GM18499 (cell line): Measurements from ENCODE around the gene PACSIN3.
"Not testable (repeated sequence)": the region's sequence is repeated elsewhere in the genome, so short reads cannot be mapped to it uniquely, and the experiment has no call there.

ENCODE experiments used
- ATAC-seq: cut with Tn5 transposase; IDR thresholded peaks from one replicate; pipeline ENCODE4 v1.9.1; 2021; ENCODE audit warnings: moderate number of reproducible peaks; ENCODE audit not compliant: insufficient read depth, unreplicated experiment

The PACSIN3 gene

DNA sequence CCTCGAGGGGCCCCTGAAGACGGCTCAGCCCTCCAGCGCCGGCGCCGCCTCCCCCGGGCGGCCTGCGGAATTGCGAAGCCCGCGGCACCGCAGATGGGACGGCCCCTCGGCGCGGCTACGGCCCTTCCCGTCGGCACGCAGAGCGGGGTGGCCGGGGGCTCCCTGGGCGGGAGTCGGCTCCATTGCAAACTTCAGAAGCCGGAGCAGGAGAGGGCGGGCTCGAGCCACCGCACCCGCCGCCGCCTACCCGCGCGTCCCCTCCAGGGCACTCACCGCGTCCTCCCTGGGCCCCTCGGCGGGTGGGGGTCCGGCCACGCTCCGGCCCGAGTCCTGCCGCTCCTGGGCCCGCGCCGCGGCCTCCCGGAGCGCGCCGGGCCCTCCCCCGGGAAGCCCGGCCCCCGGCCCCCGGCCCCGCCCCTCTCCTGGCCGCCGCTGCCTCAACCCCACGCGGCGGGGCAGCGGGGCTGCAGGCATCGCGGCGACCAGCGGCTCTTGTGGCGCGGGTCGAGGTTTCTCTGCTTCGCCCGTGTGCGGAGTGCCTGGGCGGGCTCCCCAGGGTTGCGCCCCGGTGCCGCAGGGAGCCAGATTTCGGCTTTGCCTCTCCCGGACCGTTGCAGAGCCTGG lies at the start of gene PACSIN3:
PACSIN3 (minus strand) TSS at position 359 of the 624 bp plus-strand sequence. CDS start 3,707 bp downstream, outside the sequence.
- no peak for ATAC-seq

DNA sequence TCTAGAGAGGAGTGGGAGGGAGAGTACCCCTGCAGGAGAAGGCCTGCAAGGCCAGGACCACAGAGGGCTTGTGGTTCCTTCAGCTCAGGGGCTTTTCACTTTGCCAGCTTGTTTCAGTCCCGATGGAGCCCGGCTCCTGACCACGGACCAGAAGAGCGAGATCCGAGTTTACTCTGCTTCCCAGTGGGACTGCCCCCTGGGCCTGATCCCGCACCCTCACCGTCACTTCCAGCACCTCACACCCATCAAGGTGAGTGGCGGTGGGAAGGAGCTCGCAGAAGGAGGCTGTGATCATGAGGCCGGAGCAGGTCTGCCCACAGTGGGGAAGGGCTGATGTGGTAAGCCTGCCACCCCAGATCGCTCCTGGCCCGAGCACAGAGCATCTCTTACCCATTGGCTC lies 48.9 kb upstream of the PACSIN3 start:
- ATAC-seq, result no peak

DNA sequence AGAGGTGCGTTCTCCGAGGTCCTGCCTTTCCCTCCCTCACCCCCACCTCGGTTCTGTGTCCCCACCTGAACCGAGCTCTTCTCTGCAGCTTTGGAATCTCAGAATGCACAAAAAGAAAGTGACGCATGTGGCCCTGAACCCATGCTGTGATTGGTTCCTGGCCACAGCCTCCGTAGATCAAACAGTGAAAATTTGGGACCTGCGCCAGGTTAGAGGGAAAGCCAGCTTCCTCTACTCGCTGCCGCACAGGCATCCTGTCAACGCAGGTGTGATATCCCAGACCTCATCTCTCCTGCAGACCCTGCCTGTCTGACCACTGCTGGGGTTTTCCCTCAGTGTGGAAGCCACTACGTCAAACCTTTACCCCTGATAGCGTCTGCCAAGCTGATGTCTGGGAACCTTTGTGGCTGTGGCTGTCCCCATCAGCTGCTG lies 48.5 kb upstream of the PACSIN3 start:
- ATAC-seq, result no peak

DNA sequence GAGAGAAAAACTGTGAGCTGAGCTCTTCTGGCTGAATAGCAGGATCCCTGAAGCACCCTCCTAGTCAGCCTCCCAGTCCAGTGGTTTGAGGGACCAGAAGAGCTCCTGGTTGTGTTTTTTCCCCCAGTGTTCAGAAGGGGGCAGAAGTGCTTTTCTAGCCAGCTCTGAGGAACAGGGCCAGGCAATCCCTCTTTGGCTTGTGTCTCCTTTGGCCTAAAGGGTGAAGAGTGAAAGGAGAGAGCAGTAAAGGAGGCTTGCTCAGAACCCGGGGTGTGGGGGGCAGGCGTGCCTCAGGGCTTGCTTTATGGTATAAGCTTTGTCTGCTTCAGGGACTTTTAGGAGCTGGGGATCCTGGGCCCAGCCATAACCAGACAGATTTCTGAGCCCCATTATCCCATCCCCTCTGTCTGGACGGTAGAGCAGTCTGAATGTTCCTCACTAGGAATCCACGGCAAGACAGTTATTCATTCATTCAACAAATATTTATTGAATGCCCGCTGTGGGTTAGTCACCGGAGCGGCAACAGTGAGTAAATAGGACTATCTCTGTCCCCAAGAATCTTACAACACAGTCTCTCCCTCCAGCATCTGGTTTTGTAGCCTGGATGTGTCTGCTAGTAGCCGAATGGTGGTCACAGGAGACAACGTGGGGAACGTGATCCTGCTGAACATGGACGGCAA lies 47.9 kb upstream of the PACSIN3 start:
- ATAC-seq, result no peak

DNA sequence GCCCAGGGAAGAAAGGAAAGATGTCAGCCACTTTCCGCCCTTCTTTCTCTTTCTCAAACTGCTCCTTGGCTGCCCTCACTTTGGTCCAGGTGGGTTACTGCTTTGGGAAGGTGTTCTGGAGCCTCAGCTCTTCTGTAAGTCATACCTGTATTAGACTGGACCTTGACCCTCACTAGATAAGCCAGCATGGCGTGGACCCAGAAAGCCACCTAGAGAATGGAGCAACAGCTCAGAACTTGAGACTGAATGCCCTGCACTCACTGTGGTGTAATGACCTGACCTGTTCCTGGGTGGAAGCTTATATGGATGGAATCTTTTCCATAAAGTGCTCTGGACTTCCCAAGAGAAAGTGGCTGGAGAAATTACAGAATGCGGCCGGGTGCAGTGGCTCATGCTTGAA lies 46.8 kb upstream of the PACSIN3 start:
- no peak for ATAC-seq

DNA sequence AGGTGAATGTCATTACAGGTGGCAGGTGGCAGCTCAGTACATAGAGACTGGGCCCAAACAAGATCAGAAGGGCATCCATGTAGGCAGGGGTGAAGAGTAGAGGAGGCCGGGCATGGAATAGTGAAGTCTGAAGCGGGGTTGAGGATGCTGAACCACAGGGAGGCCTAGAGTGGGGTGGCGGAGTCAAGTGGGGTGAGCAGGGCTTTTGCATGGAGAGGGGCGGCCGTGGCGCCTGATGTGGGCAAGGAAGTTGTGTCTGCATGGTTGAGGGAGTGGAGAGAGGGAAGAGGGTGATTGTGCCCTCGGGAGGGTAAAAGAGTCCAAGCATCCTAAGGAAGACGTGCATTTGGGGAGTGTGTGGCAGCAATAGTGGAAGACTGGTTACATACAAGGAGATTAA lies 42.9 kb upstream of the PACSIN3 start:
- no peak for ATAC-seq

DNA sequence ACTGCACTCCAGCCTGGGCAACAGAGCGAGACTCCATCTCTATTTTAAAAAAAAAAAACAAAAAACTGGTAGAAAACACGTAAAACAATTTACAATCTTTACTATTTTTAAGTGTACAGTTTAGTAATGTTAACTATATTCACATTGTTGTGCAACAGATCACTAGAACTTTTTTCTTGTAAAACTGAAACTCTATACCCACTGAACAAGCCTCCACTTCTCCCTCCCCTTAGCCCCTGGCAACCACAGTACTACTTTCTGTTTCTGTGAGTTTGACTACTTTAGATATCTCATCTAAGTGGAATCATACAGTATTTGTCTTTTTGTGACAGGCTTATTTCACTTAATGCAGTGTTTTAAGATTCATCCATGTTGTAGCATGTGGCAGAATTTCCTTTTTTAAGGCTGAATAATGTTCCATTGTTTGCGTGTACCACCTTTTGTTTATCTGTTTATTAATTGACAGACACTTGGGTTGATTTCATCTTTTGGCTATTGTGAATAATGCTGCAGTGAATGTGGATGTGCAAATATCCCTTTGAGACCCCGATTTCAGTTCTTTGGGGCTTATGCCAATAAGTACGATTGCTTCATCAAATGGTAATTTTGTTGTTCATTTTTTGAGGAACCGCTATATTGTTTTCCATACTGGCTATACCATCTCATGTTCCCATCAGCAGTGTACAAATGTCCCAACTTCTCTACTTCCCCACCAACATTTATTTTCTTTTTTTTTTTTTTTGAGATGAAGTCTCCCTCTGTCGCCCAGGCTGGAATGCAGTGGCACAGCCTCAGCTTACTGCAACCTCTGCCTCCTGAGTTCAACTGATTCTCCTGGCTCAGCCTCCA lies 39.5 kb upstream of the PACSIN3 start:
- peak; percentile 77 for ATAC-seq

DNA sequence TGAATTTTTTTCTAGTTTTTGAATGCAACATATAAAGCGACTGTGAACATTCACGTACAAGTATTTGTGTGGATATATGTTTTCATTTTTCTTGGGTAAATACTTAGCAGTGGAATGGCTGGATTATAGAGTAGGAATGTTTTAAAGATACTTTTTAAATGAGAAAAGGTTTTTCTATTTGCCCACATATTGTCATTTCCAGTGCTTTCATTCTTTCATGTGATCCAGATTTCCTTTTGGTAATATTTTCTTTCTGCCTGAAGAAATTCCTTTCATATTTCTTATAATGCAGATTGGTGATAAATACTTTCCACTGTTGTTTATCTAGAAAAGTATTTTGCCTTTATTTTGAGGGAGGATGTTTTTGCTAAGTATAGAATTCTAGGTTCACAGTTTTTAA lies 36.5 kb upstream of the PACSIN3 start:
- ATAC-seq, result no peak

DNA sequence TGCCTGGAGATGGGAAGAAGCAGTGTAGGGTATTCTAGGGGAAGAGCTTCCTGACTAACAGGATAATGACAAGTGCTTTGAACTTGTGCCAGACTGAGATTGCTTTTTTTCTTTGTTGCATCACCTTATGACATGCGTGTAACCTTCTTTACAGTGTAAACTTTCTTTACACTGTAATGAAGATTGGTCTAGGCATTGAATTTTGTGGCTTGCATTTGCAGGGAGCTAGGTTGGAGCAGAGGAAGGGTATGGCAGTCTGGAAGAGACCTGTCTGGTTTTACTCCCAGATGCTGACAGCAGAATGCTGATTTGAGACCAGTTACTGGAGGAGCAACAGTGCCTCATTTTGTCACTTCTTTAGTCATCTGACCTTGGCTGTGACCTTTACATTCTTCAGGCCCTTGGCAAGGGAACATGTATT lies 34.2 kb upstream of the PACSIN3 start:
- ATAC-seq, result no peak

DNA sequence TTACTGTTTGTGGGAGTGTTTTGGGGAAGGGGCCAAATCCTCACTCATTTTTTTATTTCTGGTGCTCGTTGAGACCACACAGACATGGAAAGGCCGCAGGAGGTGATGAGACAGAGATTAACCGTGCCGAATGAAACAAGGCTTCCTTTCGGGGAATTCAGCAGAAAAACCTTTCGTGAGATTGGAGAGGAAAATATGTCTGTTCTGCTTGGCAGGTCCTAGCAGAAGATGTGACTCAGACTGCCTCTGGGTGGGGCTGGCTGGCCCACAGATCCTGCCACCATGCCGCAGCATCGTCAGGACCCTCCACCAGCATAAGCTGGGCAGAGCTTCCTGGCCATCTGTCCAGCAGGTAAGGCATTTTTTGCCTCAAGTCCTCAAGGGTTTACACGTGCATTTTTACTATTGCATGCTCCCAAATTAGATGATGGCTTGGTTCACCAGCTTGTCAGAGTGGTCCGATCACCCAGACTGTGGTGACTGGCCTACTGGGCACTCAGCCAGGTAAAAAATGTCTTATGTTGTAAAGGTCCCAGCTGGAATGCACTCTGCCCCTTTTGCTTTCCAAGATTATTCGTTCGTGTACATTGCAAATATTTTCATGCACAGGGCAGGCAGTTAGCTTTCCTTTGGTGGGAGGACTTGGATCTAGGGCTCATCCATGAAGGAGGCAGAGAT lies 30.0 kb upstream of the PACSIN3 start:
- ATAC-seq, result no peak

DNA sequence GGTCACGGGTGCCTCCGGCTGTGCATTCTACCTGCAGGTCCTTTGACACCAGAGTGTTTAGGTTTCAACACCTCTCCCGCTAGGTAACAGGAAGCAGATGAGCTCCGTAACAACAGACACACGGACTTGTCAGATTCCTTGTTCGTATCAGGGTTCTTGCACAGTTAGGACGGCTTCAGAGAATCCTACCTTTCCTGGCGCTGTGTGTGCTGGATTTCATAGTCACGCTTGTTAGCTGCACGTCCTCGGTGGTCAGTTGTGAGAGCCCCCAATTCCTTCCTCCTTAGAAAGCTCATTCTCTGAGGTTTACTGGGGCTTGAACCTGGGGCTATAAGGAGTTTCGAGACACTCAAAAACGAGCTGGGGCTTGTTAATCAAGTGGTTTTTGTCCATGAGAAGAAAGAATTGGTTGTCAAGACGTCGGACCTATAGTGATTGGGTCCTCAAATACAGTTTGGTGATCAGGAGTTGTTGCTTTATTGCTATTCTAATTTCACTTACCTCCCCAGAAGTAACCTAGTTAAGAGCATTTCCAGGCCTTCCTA lies 29.2 kb upstream of the PACSIN3 start:
- no peak for ATAC-seq

DNA sequence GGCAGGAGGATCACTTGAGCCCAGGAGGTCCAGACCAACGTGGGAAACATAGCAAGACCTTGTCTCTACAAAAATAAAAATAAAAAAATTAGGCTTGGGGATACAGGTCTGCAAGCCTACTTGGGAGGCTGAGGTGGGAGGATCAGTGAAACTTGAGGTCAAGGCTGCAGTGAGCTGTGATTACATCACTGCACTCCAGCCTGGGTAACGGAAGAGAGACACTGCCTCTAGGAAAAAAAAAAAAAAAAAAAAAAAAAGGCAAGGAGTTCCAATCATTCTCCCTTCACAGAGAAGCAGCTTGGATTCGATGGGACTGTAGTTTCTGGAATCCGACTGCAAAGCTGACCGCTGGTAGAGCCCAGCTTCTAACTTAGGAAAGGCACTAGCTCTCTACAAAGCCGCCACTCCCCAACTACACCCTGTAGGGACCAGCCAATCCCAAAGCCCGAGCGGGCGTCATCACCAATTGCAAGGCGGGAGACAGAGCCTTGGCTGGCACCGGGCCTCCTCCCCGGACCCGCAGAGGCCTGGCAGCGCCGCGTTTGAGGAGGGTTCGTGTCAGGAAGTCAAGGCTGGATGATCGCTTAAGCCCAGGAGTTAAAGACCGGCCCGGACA lies 27.8 kb upstream of the PACSIN3 start:
- ATAC-seq, result peak; percentile 36

DNA sequence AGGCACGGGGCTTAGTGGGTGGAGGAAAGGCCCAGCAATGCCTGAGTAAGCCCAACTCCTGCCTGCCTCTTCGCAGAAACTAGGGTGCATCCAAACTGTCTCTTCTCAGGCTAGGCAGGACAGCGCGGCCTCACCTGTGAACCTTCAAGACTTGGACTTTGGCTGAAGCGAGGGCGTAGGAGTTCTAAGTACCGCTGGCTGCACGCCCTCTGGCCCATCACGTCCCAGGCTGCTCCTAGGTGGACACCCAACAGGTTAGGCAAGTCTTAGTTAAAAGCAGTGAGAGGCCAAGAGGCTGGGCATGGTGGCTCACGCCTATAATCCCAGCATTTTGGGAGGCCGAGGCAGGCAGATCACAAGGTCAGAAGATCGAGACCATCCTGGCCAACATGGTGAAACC lies 26.7 kb upstream of the PACSIN3 start:
- no peak for ATAC-seq

DNA sequence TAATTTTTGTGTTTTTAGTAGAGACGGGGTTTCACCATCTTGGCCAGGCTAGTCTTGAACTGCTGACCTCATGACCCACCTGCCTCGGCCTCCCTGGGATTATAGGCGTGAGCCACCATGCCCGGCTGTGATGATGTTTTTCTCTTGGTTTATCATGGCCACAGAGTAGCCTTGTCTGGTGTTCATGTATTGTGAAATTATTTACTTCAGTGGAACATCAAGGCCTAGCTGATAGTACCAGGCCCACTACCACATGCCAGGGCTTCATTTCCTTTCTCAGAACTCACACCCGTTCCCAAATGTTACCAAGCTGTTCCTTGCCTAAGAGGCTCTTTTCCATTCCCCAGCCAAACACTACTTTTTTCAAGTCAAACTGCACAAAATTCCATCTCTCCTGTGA lies 22.4 kb upstream of the PACSIN3 start:
- ATAC-seq, result no peak

DNA sequence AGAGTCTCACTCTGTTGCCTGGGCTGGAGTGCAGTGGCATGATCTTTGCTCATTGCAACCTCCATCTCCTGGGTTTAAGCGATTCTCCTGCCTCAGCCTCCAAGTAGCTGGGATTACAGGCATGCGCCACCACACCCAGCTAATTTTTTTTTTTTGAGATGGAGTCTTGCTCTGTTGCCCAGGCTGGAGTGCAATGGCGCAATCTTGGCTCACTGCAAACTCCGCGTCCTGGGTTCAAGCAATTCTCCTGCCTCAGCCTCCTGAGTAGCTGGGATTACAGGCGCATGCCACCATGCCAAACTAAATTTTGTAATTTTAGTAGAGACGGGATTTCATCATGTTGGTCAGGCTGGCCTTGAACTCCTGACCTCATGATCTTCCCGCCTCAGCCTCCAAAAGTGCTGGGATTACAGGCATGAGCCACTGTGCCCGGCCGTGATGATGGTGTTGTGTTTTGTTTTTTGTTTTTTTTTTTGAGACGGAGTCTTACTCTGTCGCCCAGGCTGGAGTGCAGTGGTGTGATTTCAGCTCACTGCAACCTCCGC lies 21.8 kb upstream of the PACSIN3 start:
- ATAC-seq, result not testable (repeated sequence)

DNA sequence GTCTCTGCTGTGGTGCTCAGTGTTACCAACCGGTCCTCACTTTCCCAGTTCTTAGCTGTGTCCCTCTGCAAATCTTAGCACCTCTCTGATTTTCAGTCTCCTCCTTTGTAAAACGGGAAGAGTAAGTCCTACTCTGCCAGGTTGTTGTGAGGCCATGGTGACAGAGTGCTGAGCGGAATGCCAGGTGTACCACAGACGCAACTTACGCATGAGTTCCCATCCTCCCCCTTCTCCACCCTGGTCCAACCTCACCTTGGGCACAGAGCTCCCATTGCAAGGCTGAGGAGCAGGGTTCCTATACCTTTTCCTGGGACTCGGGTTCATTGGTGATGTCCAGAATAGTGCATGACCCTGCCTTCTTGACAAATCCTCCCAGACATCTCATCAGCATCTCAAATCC lies 21.2 kb upstream of the PACSIN3 start:
- ATAC-seq, result no peak

DNA sequence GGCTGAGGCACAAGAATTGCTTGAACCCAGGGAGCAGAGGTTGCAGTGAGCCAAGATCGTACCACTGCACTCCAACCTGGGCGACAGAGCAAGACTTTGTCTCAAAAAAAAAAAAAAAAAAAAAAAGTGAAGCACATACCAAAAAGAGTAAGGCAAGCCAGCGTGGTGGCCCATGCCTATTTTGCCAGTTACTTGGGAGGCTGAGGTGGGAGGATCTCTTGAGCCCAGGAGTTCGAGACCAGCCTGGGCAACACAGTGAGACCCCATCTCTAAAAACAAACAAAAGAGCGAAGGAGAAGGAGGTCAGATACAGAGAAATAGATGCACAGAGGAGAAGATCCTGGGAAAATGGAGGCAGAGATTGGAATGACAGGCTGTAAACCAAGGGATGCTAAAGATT lies 20.3 kb upstream of the PACSIN3 start:
- not testable (repeated sequence) for ATAC-seq

DNA sequence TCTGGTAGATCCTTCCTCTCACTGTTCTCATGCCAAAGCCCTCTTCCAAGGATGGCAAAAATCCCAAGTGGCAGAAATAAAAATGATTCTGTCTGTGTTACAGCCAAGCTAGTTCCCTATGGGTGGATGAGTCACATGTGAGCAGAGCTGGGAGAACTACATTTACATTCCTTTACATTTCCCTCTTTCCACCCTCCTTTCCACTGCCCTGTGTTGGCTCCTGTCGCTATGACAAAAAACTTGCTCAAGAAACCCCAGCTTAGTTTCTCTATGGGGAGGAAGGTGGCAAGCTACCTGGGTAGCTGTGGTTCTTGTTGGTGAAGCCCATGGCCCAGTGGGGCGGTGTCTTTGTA lies 18.4 kb upstream of the PACSIN3 start:
- ATAC-seq, result no peak

DNA sequence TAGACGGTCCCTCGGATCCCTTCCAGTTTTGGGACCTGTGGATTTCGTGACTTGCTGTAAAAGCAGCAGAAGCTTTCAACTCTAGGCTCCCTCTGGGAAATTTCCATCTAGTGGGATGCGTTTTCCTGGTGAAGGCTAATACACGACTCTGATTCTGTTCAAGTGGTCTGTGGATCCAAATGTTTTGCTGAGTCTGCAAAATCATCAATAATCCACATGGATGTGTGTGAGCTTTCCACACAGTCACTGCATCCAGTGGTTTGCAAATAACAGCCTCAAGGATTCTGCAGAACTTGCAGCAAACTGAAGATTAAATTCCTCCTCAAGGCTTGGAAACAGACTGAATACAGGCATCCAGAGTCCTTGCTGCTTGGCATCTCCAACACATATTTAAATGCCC lies 16.3 kb upstream of the PACSIN3 start:
- ATAC-seq, result no peak

DNA sequence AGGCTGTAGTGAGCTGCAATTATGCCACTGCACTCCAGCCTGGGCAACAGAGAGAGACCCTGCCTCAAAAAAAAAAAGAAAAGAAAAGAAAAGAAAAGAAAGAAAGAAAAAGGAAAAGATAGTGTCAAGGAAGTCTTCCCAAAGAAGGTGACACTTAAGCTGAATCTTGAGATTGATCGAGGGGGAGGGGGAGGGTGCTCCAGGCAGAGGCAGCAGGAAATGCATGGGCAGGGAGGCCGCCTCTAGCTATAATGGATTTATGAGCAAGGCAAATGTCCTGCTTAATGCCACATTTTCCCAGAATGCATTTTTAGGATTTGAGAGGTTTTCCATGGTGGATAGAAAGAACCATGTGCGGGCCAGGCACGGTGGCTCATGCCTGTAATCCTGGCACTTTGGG lies 14.8 kb upstream of the PACSIN3 start:
- ATAC-seq, result no peak
